ENCODE measurements around the gene FRYL.
"Not testable (repeated sequence)": the region's sequence is repeated elsewhere in the genome, so short reads cannot be mapped to it uniquely, and the experiment has no call there.

FRYL gene

GRCh38 chr4:48785302-48785701 is 5.2 kb upstream of the FRYL start:
- DNase-seq: no peak

- no peak for DNase-seq
Measured at GRCh38 chr4:48781968-48782367, 1.9 kb upstream of the FRYL start.

- peak in 1 of 2 experiments; percentile 24 for DNase-seq
Measured at GRCh38 chr4:48780865-48781214, 761 bp upstream of the FRYL start.

GRCh38 chr4:48779095-48779997 is 733 bp downstream of the FRYL start:
- peak; percentile 6 to 14 for DNase-seq

GRCh38 chr4:48778431-48779094 is 1.5 kb downstream of the FRYL start:
- DNase-seq: no peak

- no peak for DNase-seq
Measured at GRCh38 chr4:48777739-48778138, 2.3 kb downstream of the FRYL start.

GRCh38 chr4:48774760-48775710 is 5.0 kb downstream of the FRYL start:
- DNase-seq: no peak

- DNase-seq: no peak
Measured at GRCh38 chr4:48772556-48772955, 7.5 kb downstream of the FRYL start.

- DNase-seq: no peak
Measured at GRCh38 chr4:48767055-48767929, 12.8 kb downstream of the FRYL start.

GRCh38 chr4:48766131-48766792 is 13.8 kb downstream of the FRYL start:
- DNase-seq: no peak

GRCh38 chr4:48762408-48762807 is 17.7 kb downstream of the FRYL start:
- DNase-seq: no peak

GRCh38 chr4:48761286-48761685 is 18.8 kb downstream of the FRYL start:
- DNase-seq: no peak

GRCh38 chr4:48758703-48759102 is 21.4 kb downstream of the FRYL start:
- not testable (repeated sequence) for DNase-seq

- no peak for DNase-seq
Measured at GRCh38 chr4:48756689-48757220, 23.3 kb downstream of the FRYL start.

- no peak for DNase-seq
Measured at GRCh38 chr4:48755281-48755680, 24.8 kb downstream of the FRYL start.

- no peak for DNase-seq
Measured at GRCh38 chr4:48753159-48753558, 26.9 kb downstream of the FRYL start.

GRCh38 chr4:48752726-48753125 is 27.4 kb downstream of the FRYL start:
- no peak for DNase-seq

- no peak for DNase-seq
Measured at GRCh38 chr4:48752246-48752645, 27.8 kb downstream of the FRYL start.

GRCh38 chr4:48748949-48749596 is 31.0 kb downstream of the FRYL start:
- DNase-seq: no peak

- DNase-seq: no peak
Measured at GRCh38 chr4:48746608-48747362, 33.3 kb downstream of the FRYL start.
